Lung (tissue), 12 donors: ENCODE data around the gene MUC5B. TPM values are rescaled to one million over a fixed set of nuclear protein-coding genes. Genes with fewer than 3 reads are reported as not detected.

Source experiments
- ATAC-seq: fragments of 200-7000 bp; cut with Tn5 transposase; one replicate; pipeline ENCODE4 v1.9.1; 2020; ENCODE audit warnings: moderate number of reproducible peaks; ENCODE audit not compliant: insufficient read depth, low FRiP score
- DNase-seq, 3 donors: peaks; one replicate each; pipeline ENCODE4 v3.0.0-alpha.2; 2013 to 2017
- H3K27ac ChIP-seq, 2 donors: one replicate each; pipeline ENCODE4 v1.5.1; 2013; ENCODE audit warnings: mild to moderate bottlenecking in 2 of 2, moderate library complexity in 2 of 2, control low read depth in 1 of 2, inconsistent platforms in 1 of 2, low read depth in 1 of 2, low read length in 1 of 2
- H3K27me3 ChIP-seq, 3 donors: one replicate each; pipeline ENCODE4 v1.5.1; 2013; ENCODE audit warnings: low read length in 2 of 3; ENCODE audit not compliant: control insufficient read depth in 3 of 3, insufficient read depth in 3 of 3
- H3K36me3 ChIP-seq, 4 donors: one replicate each; pipeline ENCODE4 v1.5.1; 2013; ENCODE audit warnings: low read length in 4 of 4, mild to moderate bottlenecking in 1 of 4, moderate library complexity in 1 of 4; ENCODE audit not compliant: control insufficient read depth in 4 of 4, insufficient read depth in 4 of 4
- H3K4me1 ChIP-seq, 5 donors: one replicate each; pipeline ENCODE4 v1.5.1; 2013; ENCODE audit warnings: low read length in 5 of 5, mild to moderate bottlenecking in 2 of 5, moderate library complexity in 1 of 5; ENCODE audit not compliant: control insufficient read depth in 5 of 5, insufficient read depth in 5 of 5
- H3K4me3 ChIP-seq: one replicate; pipeline ENCODE4 v1.5.1; 2013; ENCODE audit warnings: mild to moderate bottlenecking, control low read depth, moderate library complexity
- H3K9ac ChIP-seq, 2 donors: one replicate each; pipeline ENCODE4 v1.5.1; 2013; ENCODE audit warnings: low read length in 2 of 2, control low read depth in 1 of 2; ENCODE audit not compliant: insufficient read depth in 1 of 2
- H3K9me3 ChIP-seq, 4 donors: one replicate each; pipeline ENCODE4 v1.5.1; 2013; ENCODE audit warnings: low read length in 3 of 4, mild to moderate bottlenecking in 1 of 4, moderate library complexity in 1 of 4; ENCODE audit not compliant: control insufficient read depth in 4 of 4, insufficient read depth in 3 of 4
- CTCF ChIP-seq: IDR thresholded peaks from 2 replicates; pipeline ENCODE4 v1.5.1; 2012; ENCODE audit warnings: mild to moderate bottlenecking; ENCODE audit errors: control extremely low read depth, extremely low read depth
- WGBS, 2 donors: extraction: QIAGEN DNeasy Blood & Tissue Kit; methylation state at CpG; one replicate each; pipeline ENCODE4 v1.1.7; 2013; 5-methylcytosine and 5-hydroxymethylcytosine counted together
- polyA plus RNA-seq, 2 donors: library from polyadenylated mRNA; stranded (reverse); fragments of 200-250 nt; gene quantifications; one replicate each; pipeline ENCODE4 v1.2.1, GENCODE V29; 2013
- total RNA-seq, 2 donors: library from RNA; depleted of rRNA in 1 of 2; stranded (reverse); fragments of >200 nt in 1 of 2; gene quantifications; one replicate each; pipeline ENCODE4 v1.2.1, GENCODE V29; 2014 to 2021
- donor health status: control.
- donor health status: control.
- donor health status: Bipolar disorder and iron deficiency.
- donor health status: healthy.
- donor health status: DM: yes; HTN: yes; CAD: no.

Gene MUC5B
- total and polyA plus RNA-seq, 4 donors, result 5.6 to 181 (median 28.2) TPM

GRCh38 chr11:1259561-1259960 is 36.7 kb downstream of the MUC5B start:
- Histone ChIP-seq H3K4me3 (no peak overlapping the region), H3K27me3 (no peaks in the 10 kb centered on the region), H3K9ac (no peak overlapping the region), H3K4me1 (peaks cover 0 to 16% (median 10%) of the 10 kb centered on the region in 5 donors), H3K27ac (no peak overlapping the region), H3K9me3 (no peaks in the 10 kb centered on the region), H3K36me3 (no peaks in the 10 kb centered on the region)
- no peak for TF ChIP-seq CTCF
- 83 to 93% methylated on average over 9 of the region's 9 CpGs for WGBS, 2 donors
- ATAC-seq (no peak), DNase-seq (no peak)

GRCh38 chr11:1260023-1260501 is 37.2 kb downstream of the MUC5B start:
- Histone ChIP-seq H3K4me1 (peaks cover 0 to 16% (median 10%) of the 10 kb centered on the region in 5 donors), H3K36me3 (no peaks in the 10 kb centered on the region), H3K27ac (no peak overlapping the region), H3K4me3 (no peak overlapping the region), H3K9me3 (no peaks in the 10 kb centered on the region), H3K9ac (no peak overlapping the region), H3K27me3 (no peaks in the 10 kb centered on the region)
- TF ChIP-seq CTCF, result no peak
- WGBS, 2 donors, result 59 to 80% methylated on average over 10 of the region's 10 CpGs
- DNase-seq, result peak in 1 of 3 donors; percentile 4
- no peak for ATAC-seq

- Histone ChIP-seq H3K4me3 (no peak overlapping the region), H3K4me1 (peaks cover 0 to 16% (median 10%) of the 10 kb centered on the region in 5 donors), H3K9me3 (no peaks in the 10 kb centered on the region), H3K27me3 (no peaks in the 10 kb centered on the region), H3K27ac (no peak overlapping the region), H3K36me3 (no peaks in the 10 kb centered on the region), H3K9ac (no peak overlapping the region)
- WGBS, 2 donors, result 84 to 97% methylated on average over 16 to 17 of the region's 17 CpGs
- ATAC-seq (no peak), DNase-seq (no peak)
- no peak for TF ChIP-seq CTCF
Measured at GRCh38 chr11:1260620-1261019, 37.8 kb downstream of the MUC5B start.
